Measurements from ENCODE around the gene MAML2.

The MAML2 gene

GRCh38 chr11:96021901-96022650 is 320.9 kb downstream of the MAML2 start:
- no peaks in the 10 kb centered on the region for H3K9me3 ChIP-seq (ENCODE audit: insufficient read depth, low read depth, low read length)
- H3K4me1 ChIP-seq (ENCODE audit: insufficient read depth, low read length), result peaks cover 5% of the 10 kb centered on the region; the same call in 1 of the 2 replicates
- no peak overlapping the region for H3K4me3 ChIP-seq (ENCODE audit: low read length)
- H3K27ac ChIP-seq (ENCODE audit: low read length), result no peak overlapping the region
- H3K27me3 ChIP-seq (ENCODE audit: insufficient read depth, low read length), result no peaks in the 10 kb centered on the region
- H3K9ac ChIP-seq (ENCODE audit: low read depth, low read length), result no peak overlapping the region
- no peaks in the 10 kb centered on the region for H3K36me3 ChIP-seq (ENCODE audit: insufficient read depth, low read depth, low read length)

GRCh38 chr11:96019810-96020747 is 322.9 kb downstream of the MAML2 start:
- Histone ChIP-seq H3K9me3 (ENCODE audit: insufficient read depth, low read depth, low read length) (no peaks in the 10 kb centered on the region), H3K4me3 (ENCODE audit: low read length) (no peak overlapping the region), H3K27ac (ENCODE audit: low read length) (no peak overlapping the region), H3K9ac (ENCODE audit: low read depth, low read length) (no peak overlapping the region), H3K36me3 (ENCODE audit: insufficient read depth, low read depth, low read length) (no peaks in the 10 kb centered on the region), H3K27me3 (ENCODE audit: insufficient read depth, low read length) (no peaks in the 10 kb centered on the region), H3K4me1 (ENCODE audit: insufficient read depth, low read length) (peaks cover 10% of the 10 kb centered on the region)

- no peak overlapping the region for H3K9ac ChIP-seq (ENCODE audit: low read depth, low read length)
- peaks cover 15% of the 10 kb centered on the region for H3K4me1 ChIP-seq (ENCODE audit: insufficient read depth, low read length)
- no peaks in the 10 kb centered on the region for H3K9me3 ChIP-seq (ENCODE audit: insufficient read depth, low read depth, low read length)
- no peaks in the 10 kb centered on the region for H3K36me3 ChIP-seq (ENCODE audit: insufficient read depth, low read depth, low read length)
- H3K27me3 ChIP-seq (ENCODE audit: insufficient read depth, low read length), result no peaks in the 10 kb centered on the region
- H3K4me3 ChIP-seq (ENCODE audit: low read length), result no peak overlapping the region
- no peak overlapping the region for H3K27ac ChIP-seq (ENCODE audit: low read length)
Measured at GRCh38 chr11:96019281-96019680, 323.7 kb downstream of the MAML2 start.

DNA sequence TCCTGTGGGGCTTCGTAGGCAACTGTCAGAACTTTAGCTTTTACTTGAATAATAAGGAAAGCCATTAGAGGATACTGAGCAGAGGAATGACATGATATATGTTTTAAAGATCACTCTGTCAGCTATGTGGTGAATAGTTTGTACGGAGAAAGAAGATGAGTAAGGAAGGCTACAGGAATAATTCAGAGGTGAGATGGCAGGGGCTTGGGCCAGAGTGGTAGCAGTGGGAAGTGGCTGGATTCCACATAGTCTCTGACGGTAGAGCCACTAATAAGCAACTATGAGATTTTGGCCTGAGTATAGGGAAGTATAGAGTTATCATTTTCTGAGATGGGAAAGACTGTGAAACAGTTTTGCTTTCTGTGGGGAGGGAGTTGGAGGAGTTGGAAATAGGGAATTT is 325.1 kb downstream of the MAML2 start:
- Histone ChIP-seq H3K27ac (ENCODE audit: low read length) (no peak overlapping the region), H3K27me3 (ENCODE audit: insufficient read depth, low read length) (no peaks in the 10 kb centered on the region)

GRCh38 chr11:96016978-96017502 is 326.0 kb downstream of the MAML2 start:
- Histone ChIP-seq H3K9me3 (ENCODE audit: insufficient read depth, low read depth, low read length) (no peaks in the 10 kb centered on the region), H3K4me3 (ENCODE audit: low read length) (no peak overlapping the region), H3K27me3 (ENCODE audit: insufficient read depth, low read length) (no peaks in the 10 kb centered on the region), H3K36me3 (ENCODE audit: insufficient read depth, low read depth, low read length) (no peaks in the 10 kb centered on the region), H3K27ac (ENCODE audit: low read length) (no peak overlapping the region), H3K4me1 (ENCODE audit: insufficient read depth, low read length) (peaks cover 31% of the 10 kb centered on the region), H3K9ac (ENCODE audit: low read depth, low read length) (no peak overlapping the region)

More for the DNA sequence above, 325.1 kb downstream of the MAML2 start:
- H3K36me3 ChIP-seq (ENCODE audit: insufficient read depth, low read depth, low read length), result no peaks in the 10 kb centered on the region
- no peak overlapping the region for H3K9ac ChIP-seq (ENCODE audit: low read depth, low read length)
- no peak overlapping the region for H3K4me3 ChIP-seq (ENCODE audit: low read length)
- H3K4me1 ChIP-seq (ENCODE audit: insufficient read depth, low read length), result peaks cover 23% of the 10 kb centered on the region
- no peaks in the 10 kb centered on the region for H3K9me3 ChIP-seq (ENCODE audit: insufficient read depth, low read depth, low read length)

DNA sequence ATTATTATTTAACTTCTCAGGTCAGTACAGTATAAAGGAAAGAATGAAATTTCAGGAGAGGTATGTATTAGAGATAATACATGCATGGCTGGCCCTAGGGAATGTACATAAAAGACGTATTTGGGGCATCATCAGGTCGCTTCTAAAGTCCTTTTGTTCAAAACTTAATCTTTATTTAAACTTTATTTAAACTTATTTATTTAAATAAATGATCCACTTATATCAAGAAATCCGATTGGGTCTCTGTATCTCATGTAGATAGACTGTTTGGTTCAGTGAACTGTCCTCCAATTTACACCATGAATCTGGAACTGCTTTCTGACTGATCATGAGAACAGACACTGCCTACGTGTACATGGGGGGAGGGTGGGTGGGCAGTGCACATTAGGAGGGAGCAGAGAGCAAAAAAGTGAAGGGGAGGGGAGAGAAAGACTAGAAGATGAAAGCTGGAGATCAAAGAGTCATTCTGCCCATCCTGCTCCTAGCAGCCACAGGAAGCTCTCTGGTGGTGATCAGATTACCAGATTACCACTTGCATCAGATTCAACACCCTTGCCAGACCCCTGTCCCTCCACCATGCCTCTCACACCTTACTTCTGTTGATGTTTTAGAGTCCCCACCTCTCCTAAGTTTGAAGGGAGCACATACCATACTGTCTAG is 327.0 kb downstream of the MAML2 start:
- no peak overlapping the region for H3K4me3 ChIP-seq (ENCODE audit: low read length)
- H3K4me1 ChIP-seq (ENCODE audit: insufficient read depth, low read length), result peaks cover 32% of the 10 kb centered on the region
- H3K27me3 ChIP-seq (ENCODE audit: insufficient read depth, low read length), result no peaks in the 10 kb centered on the region

DNA sequence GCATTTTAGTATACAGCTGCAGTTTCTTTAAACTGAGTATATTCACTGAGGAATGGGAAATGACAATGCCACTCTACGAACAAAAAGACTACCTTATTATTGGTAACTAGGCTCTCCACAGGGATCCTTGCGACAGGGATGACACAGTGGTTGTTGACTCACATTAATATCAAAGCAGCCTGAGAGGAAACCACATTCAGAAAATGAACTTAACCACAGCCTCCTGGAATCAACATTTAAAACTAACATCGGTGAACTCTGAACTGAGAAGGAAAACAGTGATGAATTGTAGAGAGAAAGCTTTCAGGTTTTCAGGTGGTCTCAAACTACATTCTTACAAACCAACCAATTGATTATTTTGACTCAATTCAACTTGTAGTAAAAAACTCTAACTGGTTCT is 328.8 kb downstream of the MAML2 start:
- Histone ChIP-seq H3K27ac (ENCODE audit: low read length) (no peak overlapping the region), H3K36me3 (ENCODE audit: insufficient read depth, low read depth, low read length) (no peaks in the 10 kb centered on the region), H3K4me3 (ENCODE audit: low read length) (no peak overlapping the region), H3K9me3 (ENCODE audit: insufficient read depth, low read depth, low read length) (no peaks in the 10 kb centered on the region), H3K4me1 (ENCODE audit: insufficient read depth, low read length) (peaks cover 27% of the 10 kb centered on the region), H3K27me3 (ENCODE audit: insufficient read depth, low read length) (no peaks in the 10 kb centered on the region), H3K9ac (ENCODE audit: low read depth, low read length) (no peak overlapping the region)

More for the DNA sequence above, 327.0 kb downstream of the MAML2 start:
- no peak overlapping the region for H3K9ac ChIP-seq (ENCODE audit: low read depth, low read length)
- H3K9me3 ChIP-seq (ENCODE audit: insufficient read depth, low read depth, low read length), result no peaks in the 10 kb centered on the region
- H3K27ac ChIP-seq (ENCODE audit: low read length), result no peak overlapping the region
- no peaks in the 10 kb centered on the region for H3K36me3 ChIP-seq (ENCODE audit: insufficient read depth, low read depth, low read length)

GRCh38 chr11:96013461-96014213 is 329.4 kb downstream of the MAML2 start:
- Histone ChIP-seq H3K4me1 (ENCODE audit: insufficient read depth, low read length) (peaks cover 33% of the 10 kb centered on the region), H3K27ac (ENCODE audit: low read length) (no peak overlapping the region), H3K4me3 (ENCODE audit: low read length) (no peak overlapping the region), H3K27me3 (ENCODE audit: insufficient read depth, low read length) (no peaks in the 10 kb centered on the region), H3K9ac (ENCODE audit: low read depth, low read length) (no peak overlapping the region), H3K36me3 (ENCODE audit: insufficient read depth, low read depth, low read length) (no peaks in the 10 kb centered on the region), H3K9me3 (ENCODE audit: insufficient read depth, low read depth, low read length) (no peaks in the 10 kb centered on the region)

DNA sequence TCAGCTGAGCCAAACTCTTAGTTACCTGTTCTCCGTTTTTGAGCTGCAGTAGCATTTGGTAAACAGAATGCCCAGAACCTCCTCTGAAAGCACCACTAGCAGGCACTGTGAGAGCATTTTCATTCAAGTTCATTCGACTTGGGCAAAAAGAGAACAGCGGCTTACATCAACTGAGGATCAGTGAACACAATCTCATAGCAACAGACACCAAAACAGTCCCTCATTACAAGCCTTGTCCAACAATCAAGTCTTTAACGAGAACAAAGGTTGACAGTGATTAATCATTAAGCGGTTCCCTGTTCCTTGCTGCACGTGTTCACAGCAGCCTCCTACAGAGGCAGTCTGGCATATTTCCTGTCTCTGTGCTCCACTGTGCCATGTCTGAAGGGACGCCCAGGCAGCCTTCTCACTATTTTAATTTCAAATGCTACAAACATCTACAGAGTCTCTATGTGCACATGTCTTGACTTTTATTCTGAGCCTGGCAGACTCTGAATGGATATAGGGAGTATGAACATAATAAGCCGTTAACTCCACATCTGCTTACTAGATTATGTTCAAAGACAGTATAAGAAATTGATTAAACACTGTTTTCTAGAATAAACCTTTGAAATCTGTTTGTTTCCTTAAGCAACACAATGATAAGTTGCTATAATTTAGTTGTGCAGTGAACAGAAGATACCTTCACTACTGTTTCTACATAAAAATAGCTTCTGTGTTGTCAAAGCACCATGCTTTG is 330.7 kb downstream of the MAML2 start:
- Histone ChIP-seq H3K27me3 (ENCODE audit: insufficient read depth, low read length) (no peaks in the 10 kb centered on the region), H3K9ac (ENCODE audit: low read depth, low read length) (no peak overlapping the region), H3K4me1 (ENCODE audit: insufficient read depth, low read length) (peaks cover 33% of the 10 kb centered on the region), H3K4me3 (ENCODE audit: low read length) (no peak overlapping the region), H3K9me3 (ENCODE audit: insufficient read depth, low read depth, low read length) (no peaks in the 10 kb centered on the region), H3K27ac (ENCODE audit: low read length) (no peak overlapping the region), H3K36me3 (ENCODE audit: insufficient read depth, low read depth, low read length) (no peaks in the 10 kb centered on the region)

DNA sequence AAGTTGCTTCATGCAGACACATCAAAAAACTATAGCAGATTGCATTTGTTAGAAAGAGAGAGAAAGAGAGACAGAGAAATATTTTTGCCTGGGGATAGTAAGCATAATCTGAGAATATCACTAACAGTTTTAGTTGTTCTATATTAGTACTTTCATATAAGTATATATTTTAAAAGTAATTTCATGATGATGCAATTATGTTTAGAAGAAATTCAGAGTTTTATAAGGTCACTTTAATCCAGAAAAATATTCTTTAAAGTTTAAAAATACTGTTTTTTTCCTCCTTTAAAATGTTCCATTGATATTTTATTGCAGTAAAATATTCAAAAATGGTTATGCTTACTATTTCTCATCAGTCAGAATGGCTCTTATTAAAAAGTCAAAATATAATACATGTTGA is 332.3 kb downstream of the MAML2 start:
- Histone ChIP-seq H3K27ac (ENCODE audit: low read length) (no peak overlapping the region), H3K27me3 (ENCODE audit: insufficient read depth, low read length) (no peaks in the 10 kb centered on the region), H3K9me3 (ENCODE audit: insufficient read depth, low read depth, low read length) (no peaks in the 10 kb centered on the region), H3K4me3 (ENCODE audit: low read length) (no peak overlapping the region), H3K36me3 (ENCODE audit: insufficient read depth, low read depth, low read length) (no peaks in the 10 kb centered on the region), H3K9ac (ENCODE audit: low read depth, low read length) (no peak overlapping the region), H3K4me1 (ENCODE audit: insufficient read depth, low read length) (peaks cover 28% of the 10 kb centered on the region)

All from iPS-20b (cell line).